GM21723 (cell line): ENCODE data around the gene MMAB.

Experiments used
- ATAC-seq: cut with Tn5 transposase; IDR thresholded peaks from one replicate; pipeline ENCODE4 v1.9.1; 2021; ENCODE audit warnings: mild to moderate bottlenecking, moderate library complexity; ENCODE audit not compliant: unreplicated experiment

Gene MMAB

GRCh38 chr12:109518820-109519665 lies 54.3 kb downstream of the MMAB start:
- ATAC-seq = no peak

- no peak for ATAC-seq
Measured at GRCh38 chr12:109517619-109518018, 55.7 kb downstream of the MMAB start.

GRCh38 chr12:109513977-109514376 lies 59.3 kb downstream of the MMAB start:
- no peak for ATAC-seq

- no peak for ATAC-seq
Measured at GRCh38 chr12:109513051-109513450, 60.3 kb downstream of the MMAB start.

- ATAC-seq = no peak
Measured at GRCh38 chr12:109512608-109513007, 60.7 kb downstream of the MMAB start.

GRCh38 chr12:109510196-109510595 lies 63.1 kb downstream of the MMAB start:
- no peak for ATAC-seq

GRCh38 chr12:109504068-109504467 lies 69.2 kb downstream of the MMAB start:
- no peak for ATAC-seq
